ENCODE data around the gene HTR3E.
"Not testable (repeated sequence)": the region's sequence is repeated elsewhere in the genome, so short reads cannot be mapped to it uniquely, and the experiment has no call there.

Gene HTR3E

GRCh38 chr3:184066211-184066610, 30.7 kb upstream of the HTR3E start:
- no peak for TF ChIP-seq CTCF (IDR thresholded peaks at IDR 0.05; ENCODE audit: low read depth, low read length, missing control alignments)
- DNase-seq (ENCODE audit: extremely low read depth, low read depth), result no peak

GRCh38 chr3:184067573-184068055, 29.2 kb upstream of the HTR3E start:
- no peak for TF ChIP-seq CTCF (IDR thresholded peaks at IDR 0.05; ENCODE audit: low read depth, low read length, missing control alignments)
- DNase-seq (ENCODE audit: extremely low read depth, low read depth), result no peak
- H3K4me3 ChIP-seq (replicated peaks; ENCODE audit: low read depth, low read length), result no peak overlapping the region

More at GRCh38 chr3:184066211-184066610, 30.7 kb upstream of the HTR3E start:
- no peak overlapping the region for H3K4me3 ChIP-seq (replicated peaks; ENCODE audit: low read depth, low read length)

- DNase-seq (ENCODE audit: extremely low read depth, low read depth), result no peak
- H3K4me3 ChIP-seq (replicated peaks; ENCODE audit: low read depth, low read length), result no peak overlapping the region
- no peak for TF ChIP-seq CTCF (IDR thresholded peaks at IDR 0.05; ENCODE audit: low read depth, low read length, missing control alignments)
Measured at GRCh38 chr3:184068344-184068743, 28.5 kb upstream of the HTR3E start.

- not testable (repeated sequence) for DNase-seq (ENCODE audit: extremely low read depth, low read depth); H3K4me3 ChIP-seq (replicated peaks; ENCODE audit: low read depth, low read length)
Measured at GRCh38 chr3:184071142-184071541, 25.7 kb upstream of the HTR3E start.

GRCh38 chr3:184073621-184074020, 23.2 kb upstream of the HTR3E start:
- TF ChIP-seq CTCF (IDR thresholded peaks at IDR 0.05; ENCODE audit: low read depth, low read length, missing control alignments), result no peak
- no peak overlapping the region for H3K4me3 ChIP-seq (replicated peaks; ENCODE audit: low read depth, low read length)
- DNase-seq (ENCODE audit: extremely low read depth, low read depth), result no peak

GRCh38 chr3:184075901-184076300, 21.0 kb upstream of the HTR3E start:
- TF ChIP-seq CTCF (IDR thresholded peaks at IDR 0.05; ENCODE audit: low read depth, low read length, missing control alignments), result no peak
- no peak for DNase-seq (ENCODE audit: extremely low read depth, low read depth)

GRCh38 chr3:184077881-184078280, 19.0 kb upstream of the HTR3E start:
- DNase-seq (ENCODE audit: extremely low read depth, low read depth), result no peak
- no peak overlapping the region for H3K4me3 ChIP-seq (replicated peaks; ENCODE audit: low read depth, low read length)
- TF ChIP-seq CTCF (IDR thresholded peaks at IDR 0.05; ENCODE audit: low read depth, low read length, missing control alignments), result no peak

More at GRCh38 chr3:184075901-184076300, 21.0 kb upstream of the HTR3E start:
- no peak overlapping the region for H3K4me3 ChIP-seq (replicated peaks; ENCODE audit: low read depth, low read length)

Measured in HFF-Myc (cell line).